Measurements from ENCODE around the gene GNA15. TPM values are rescaled to one million over a fixed set of nuclear protein-coding genes. Genes with fewer than 3 reads are reported as not detected.

Gene GNA15
- total and polyA plus RNA-seq, 2 donors (not counting 1 experiment from before 2014, with no cell fraction given), result not detected

DNA sequence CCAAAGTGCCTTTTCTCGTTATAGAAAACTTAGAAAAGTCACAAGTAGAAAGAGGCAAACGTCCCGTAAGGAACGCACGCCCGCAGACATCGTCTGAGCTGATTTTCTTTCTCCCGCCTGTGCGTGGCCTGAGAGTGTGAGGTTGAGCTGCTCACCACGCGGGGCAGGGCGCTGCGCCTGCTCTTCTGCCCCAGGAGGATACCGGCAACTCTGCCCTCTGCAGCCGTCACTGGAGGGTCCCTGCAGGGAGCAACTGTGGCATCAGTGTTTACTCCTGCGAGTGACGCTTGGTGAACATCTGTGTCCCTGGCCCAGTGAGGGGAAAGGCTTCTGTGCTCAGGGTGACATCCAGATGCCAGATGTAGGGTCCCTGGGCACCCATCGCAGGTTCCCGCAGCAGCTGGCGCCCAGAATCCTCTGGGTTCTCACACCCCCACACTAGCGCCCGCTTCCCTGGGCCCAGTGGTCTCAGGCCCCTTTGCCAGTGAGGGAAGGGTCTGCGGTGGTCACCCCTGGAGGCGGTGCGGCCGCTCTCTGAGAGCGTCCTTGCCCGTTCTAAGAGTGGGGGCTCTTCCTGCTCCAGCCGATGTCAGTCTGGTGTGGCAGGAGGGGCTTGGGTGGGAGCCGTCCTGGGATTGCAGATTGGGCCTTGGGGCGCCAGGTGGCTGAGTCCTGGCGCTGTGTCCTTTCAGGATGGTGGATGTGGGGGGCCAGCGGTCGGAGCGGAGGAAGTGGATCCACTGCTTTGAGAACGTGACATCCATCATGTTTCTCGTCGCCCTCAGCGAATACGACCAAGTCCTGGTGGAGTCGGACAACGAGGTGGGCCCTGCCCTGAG lies 17.4 kb upstream of the GNA15 start:
- Histone ChIP-seq H3K9ac (ENCODE audit: insufficient read depth, low read length) (no peak overlapping the region), H3K36me3 (ENCODE audit: control insufficient read depth, insufficient read depth, low read length) (peaks cover 7% of the 10 kb centered on the region)

GRCh38 chr19:3119071-3119595 lies 16.7 kb upstream of the GNA15 start:
- Histone ChIP-seq H3K27me3 (ENCODE audit: control insufficient read depth, insufficient read depth, low read length) (no peaks in the 10 kb centered on the region), H3K36me3 (ENCODE audit: control insufficient read depth, insufficient read depth, low read length) (peaks cover 7% of the 10 kb centered on the region)

More for the DNA sequence above, 17.4 kb upstream of the GNA15 start:
- TF ChIP-seq EZH2 (IDR thresholded peaks at IDR 0.05; ENCODE audit: low read length, missing control alignments), result no peak
- no peak for TF ChIP-seq CTCF (conservative IDR thresholded peaks at IDR 0.05 in 1 of 2, IDR thresholded peaks at IDR 0.05 in 1 of 2; ENCODE audit: low read depth in 1 of 2, low read length in 2 of 2)
- Histone ChIP-seq H3K79me2 (ENCODE audit: control insufficient read depth, insufficient read depth, low read length) (no peaks in the 10 kb centered on the region), H3K9me3 (ENCODE audit: control insufficient read depth, insufficient read depth, low read depth, low read length) (no peaks in the 10 kb centered on the region), H3K4me1 (ENCODE audit: control insufficient read depth, extremely low read depth, insufficient read depth, low read length) (no peaks in the 10 kb centered on the region), H3K27me3 (ENCODE audit: control insufficient read depth, insufficient read depth, low read length) (no peaks in the 10 kb centered on the region), H3K4me3 (replicated peaks in 1 of 4; ENCODE audit: control extremely low read depth in 1 of 4, insufficient read depth in 1 of 4, low read depth in 3 of 4, low read length in 4 of 4) (no peak overlapping the region), H2AFZ (ENCODE audit: low read length) (no peak overlapping the region), H3K27ac (ENCODE audit: insufficient read depth, low read length) (no peak overlapping the region), H4K20me1 (ENCODE audit: control insufficient read depth, extremely low read depth, insufficient read depth, low read length) (no peaks in the 10 kb centered on the region), H3K4me2 (ENCODE audit: extremely low read depth, insufficient read depth, low read length) (no peak overlapping the region)
- no peak for DNase-seq (ENCODE audit: low read depth in 2 of 2)

More at GRCh38 chr19:3119071-3119595, 16.7 kb upstream of the GNA15 start:
- H4K20me1 ChIP-seq (ENCODE audit: control insufficient read depth, extremely low read depth, insufficient read depth, low read length), result no peaks in the 10 kb centered on the region
- H3K9me3 ChIP-seq (ENCODE audit: control insufficient read depth, insufficient read depth, low read depth, low read length), result no peaks in the 10 kb centered on the region
- no peak overlapping the region for H3K4me3 ChIP-seq (replicated peaks in 1 of 4; ENCODE audit: control extremely low read depth in 1 of 4, insufficient read depth in 1 of 4, low read depth in 3 of 4, low read length in 4 of 4)
- H3K9ac ChIP-seq (ENCODE audit: insufficient read depth, low read length), result no peak overlapping the region
- DNase-seq (ENCODE audit: low read depth in 2 of 2), result no peak
- H3K79me2 ChIP-seq (ENCODE audit: control insufficient read depth, insufficient read depth, low read length), result no peaks in the 10 kb centered on the region
- H3K4me1 ChIP-seq (ENCODE audit: control insufficient read depth, extremely low read depth, insufficient read depth, low read length), result no peaks in the 10 kb centered on the region
- no peak overlapping the region for H3K4me2 ChIP-seq (ENCODE audit: extremely low read depth, insufficient read depth, low read length)
- H3K27ac ChIP-seq (ENCODE audit: insufficient read depth, low read length), result no peak overlapping the region
- TF ChIP-seq CTCF (conservative IDR thresholded peaks at IDR 0.05 in 1 of 2, IDR thresholded peaks at IDR 0.05 in 1 of 2; ENCODE audit: low read depth in 1 of 2, low read length in 2 of 2), result no peak
- no peak for TF ChIP-seq EZH2 (IDR thresholded peaks at IDR 0.05; ENCODE audit: low read length, missing control alignments)
- no peak overlapping the region for H2AFZ ChIP-seq (ENCODE audit: low read length)
